Neural crest cell (in vitro differentiated cells): ENCODE measurements around the gene MANBA. TPM values are rescaled to one million over a fixed set of nuclear protein-coding genes. Genes with fewer than 3 reads are reported as not detected.
A peak's percentile ranks its signal among the peaks of the same experiment; 100 is the strongest.

Experiments
- DNase-seq: peaks from one replicate; pipeline ENCODE4 v3.0.0; 2021; ENCODE audit warnings: low read depth, mixed read lengths, low spot score
- H3K27ac Mint-ChIP-seq: one replicate; pipeline ENCODE4 v1.8.0; 2021; ENCODE audit warnings: mild to moderate bottlenecking, mixed read lengths; ENCODE audit not compliant: unreplicated experiment
- H3K27me3 Mint-ChIP-seq: 2 replicates; pipeline ENCODE4 v1.8.0; 2021; ENCODE audit warnings: low read depth, mild to moderate bottlenecking, mixed read lengths
- H3K36me3 Mint-ChIP-seq: 2 replicates; pipeline ENCODE4 v1.8.0; 2021; ENCODE audit warnings: low read depth, mild to moderate bottlenecking, mixed read lengths
- H3K4me1 Mint-ChIP-seq: 2 replicates; pipeline ENCODE4 v1.8.0; 2021; ENCODE audit warnings: mixed read lengths
- H3K4me3 Mint-ChIP-seq: one replicate; pipeline ENCODE4 v1.8.0; 2021; ENCODE audit warnings: mild to moderate bottlenecking, mixed read lengths
- H3K9me3 Mint-ChIP-seq: 2 replicates; pipeline ENCODE4 v1.8.0; 2021; ENCODE audit warnings: mixed read lengths
- total RNA-seq: library from RNA; stranded (reverse); gene quantifications from 2 replicates; pipeline ENCODE4 v1.2.1, GENCODE V29; 2021
- TF ChIP-seq, protein P1 (sequence below): fragments of 200-600 bp; sonication (generic); conservative IDR thresholded peaks from 2 replicates; pipeline ENCODE4 v1.5.0; 2021; ENCODE audit warnings: antibody characterized with exemption, mild to moderate bottlenecking

Gene MANBA
- total RNA-seq, 1 donor from 2014 or later: 18.4 TPM

DNA sequence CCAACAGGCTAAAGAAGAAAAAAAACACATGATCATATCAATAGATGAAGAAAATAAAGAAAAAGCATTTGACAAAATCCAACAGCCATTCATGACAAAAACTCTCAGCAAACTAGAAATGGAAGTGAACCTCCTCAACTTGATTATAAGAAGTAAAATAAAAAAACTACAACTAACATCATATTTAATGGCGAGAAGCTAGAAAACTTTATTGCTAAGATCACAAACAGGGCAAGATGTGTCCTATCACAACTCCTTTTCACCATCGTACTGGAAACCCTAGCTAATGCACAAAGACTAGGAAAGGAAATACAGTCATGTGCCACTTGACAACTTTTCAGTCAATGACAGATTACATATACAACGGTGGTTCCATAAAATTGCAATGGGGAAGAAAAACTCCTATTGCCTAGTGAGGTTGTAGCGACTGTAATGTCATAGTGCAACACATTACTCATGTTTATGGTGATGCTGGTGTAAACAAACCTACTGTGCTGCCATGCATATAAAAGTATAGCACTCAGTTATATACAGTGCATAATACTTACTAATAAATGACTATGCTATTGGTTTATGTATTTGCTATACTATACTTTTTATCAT is 12.1 kb upstream of the MANBA start:
- no peaks in the 10 kb centered on the region for H3K4me1 Mint-ChIP-seq
- H3K36me3 Mint-ChIP-seq: no peaks in the 10 kb centered on the region
- no peak for DNase-seq
- TF ChIP-seq, protein P1, sequence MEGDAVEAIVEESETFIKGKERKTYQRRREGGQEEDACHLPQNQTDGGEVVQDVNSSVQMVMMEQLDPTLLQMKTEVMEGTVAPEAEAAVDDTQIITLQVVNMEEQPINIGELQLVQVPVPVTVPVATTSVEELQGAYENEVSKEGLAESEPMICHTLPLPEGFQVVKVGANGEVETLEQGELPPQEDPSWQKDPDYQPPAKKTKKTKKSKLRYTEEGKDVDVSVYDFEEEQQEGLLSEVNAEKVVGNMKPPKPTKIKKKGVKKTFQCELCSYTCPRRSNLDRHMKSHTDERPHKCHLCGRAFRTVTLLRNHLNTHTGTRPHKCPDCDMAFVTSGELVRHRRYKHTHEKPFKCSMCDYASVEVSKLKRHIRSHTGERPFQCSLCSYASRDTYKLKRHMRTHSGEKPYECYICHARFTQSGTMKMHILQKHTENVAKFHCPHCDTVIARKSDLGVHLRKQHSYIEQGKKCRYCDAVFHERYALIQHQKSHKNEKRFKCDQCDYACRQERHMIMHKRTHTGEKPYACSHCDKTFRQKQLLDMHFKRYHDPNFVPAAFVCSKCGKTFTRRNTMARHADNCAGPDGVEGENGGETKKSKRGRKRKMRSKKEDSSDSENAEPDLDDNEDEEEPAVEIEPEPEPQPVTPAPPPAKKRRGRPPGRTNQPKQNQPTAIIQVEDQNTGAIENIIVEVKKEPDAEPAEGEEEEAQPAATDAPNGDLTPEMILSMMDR: no peak
- no peaks in the 10 kb centered on the region for H3K27me3 Mint-ChIP-seq
- H3K4me3 Mint-ChIP-seq: no peak overlapping the region
- peaks cover 7% of the 10 kb centered on the region for H3K9me3 Mint-ChIP-seq
- no peak overlapping the region for H3K27ac Mint-ChIP-seq

DNA sequence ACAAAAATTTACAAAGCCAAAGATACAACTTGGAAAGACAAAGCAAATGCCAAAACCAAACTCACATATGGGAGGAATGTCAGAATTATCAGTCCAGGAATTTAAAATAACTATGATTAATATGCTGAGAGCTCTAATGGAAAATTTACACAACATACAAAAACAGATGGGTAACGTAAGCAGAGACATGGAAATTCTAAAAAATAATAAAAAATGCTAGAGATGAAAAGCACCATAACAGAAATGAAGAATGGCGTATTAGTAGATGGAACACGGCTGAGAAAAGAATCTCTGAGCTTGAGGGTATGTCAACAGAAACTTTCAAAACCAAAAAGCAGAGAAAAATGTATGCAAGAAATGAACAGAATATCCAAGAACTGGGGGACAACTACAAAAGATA is 4.1 kb upstream of the MANBA start:
- Mint-ChIP-seq H3K27ac (no peak overlapping the region), H3K27me3 (peaks cover 2% of the 10 kb centered on the region), H3K4me1 (peaks cover 14% of the 10 kb centered on the region), H3K9me3 (no peaks in the 10 kb centered on the region), H3K4me3 (no peak overlapping the region), H3K36me3 (no peaks in the 10 kb centered on the region)
- no peak for DNase-seq
- TF ChIP-seq, protein P1: no peak

DNA sequence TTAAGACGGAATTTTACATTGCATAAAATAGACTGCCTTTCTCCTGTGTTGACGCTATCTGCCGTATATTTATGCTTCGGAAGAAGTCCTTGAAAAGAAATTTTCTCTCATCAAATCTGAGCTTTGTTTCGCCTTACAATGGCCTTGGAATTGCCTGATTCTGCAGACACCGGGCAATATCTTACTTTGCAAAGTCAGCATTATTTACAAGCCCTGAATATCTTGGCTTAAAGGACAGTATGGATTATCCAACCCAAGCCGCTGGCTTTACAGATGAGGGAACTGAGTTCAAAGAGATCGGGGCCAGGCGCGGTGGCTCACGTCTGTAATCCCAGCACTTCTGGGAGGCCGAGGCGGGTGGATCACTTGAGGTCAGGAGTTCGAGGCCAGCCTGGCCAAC is 1.1 kb upstream of the MANBA start:
- TF ChIP-seq, protein P1: no peak
- Mint-ChIP-seq H3K36me3 (peaks cover 2% of the 10 kb centered on the region), H3K9me3 (no peaks in the 10 kb centered on the region), H3K27me3 (peaks cover 5% of the 10 kb centered on the region), H3K4me3 (peak overlapping the region; percentile 98), H3K27ac (no peak overlapping the region), H3K4me1 (peaks cover 24% of the 10 kb centered on the region)
- no peak for DNase-seq

DNA sequence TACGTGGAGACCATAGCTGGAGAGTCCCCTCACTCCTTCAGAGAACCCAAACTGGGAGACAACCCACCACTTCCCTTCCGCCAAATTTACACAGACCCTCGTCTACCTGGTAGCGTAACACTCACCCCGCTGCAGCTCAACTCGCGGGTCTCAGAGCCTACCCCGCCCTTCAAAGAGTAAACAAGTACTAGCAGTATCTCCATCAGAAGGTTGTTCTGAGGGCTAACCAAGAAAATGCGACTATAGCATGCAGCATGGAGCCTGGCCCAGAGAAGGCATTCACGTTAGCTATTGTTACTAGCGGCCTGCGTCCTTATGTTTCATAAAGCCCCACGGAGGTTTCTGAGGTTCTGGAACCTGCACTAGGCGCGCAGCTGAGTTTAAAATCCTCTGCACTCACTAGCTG is 531 bp upstream of the MANBA start:
- H3K36me3 Mint-ChIP-seq: peaks cover 2% of the 10 kb centered on the region
- peak overlapping the region; percentile 87 for H3K27ac Mint-ChIP-seq
- peaks cover 5% of the 10 kb centered on the region for H3K27me3 Mint-ChIP-seq
- no peak for DNase-seq
- TF ChIP-seq, protein P1: no peak
- peak overlapping the region; percentile 98 for H3K4me3 Mint-ChIP-seq
- no peaks in the 10 kb centered on the region for H3K9me3 Mint-ChIP-seq
- H3K4me1 Mint-ChIP-seq: peaks cover 24% of the 10 kb centered on the region

DNA sequence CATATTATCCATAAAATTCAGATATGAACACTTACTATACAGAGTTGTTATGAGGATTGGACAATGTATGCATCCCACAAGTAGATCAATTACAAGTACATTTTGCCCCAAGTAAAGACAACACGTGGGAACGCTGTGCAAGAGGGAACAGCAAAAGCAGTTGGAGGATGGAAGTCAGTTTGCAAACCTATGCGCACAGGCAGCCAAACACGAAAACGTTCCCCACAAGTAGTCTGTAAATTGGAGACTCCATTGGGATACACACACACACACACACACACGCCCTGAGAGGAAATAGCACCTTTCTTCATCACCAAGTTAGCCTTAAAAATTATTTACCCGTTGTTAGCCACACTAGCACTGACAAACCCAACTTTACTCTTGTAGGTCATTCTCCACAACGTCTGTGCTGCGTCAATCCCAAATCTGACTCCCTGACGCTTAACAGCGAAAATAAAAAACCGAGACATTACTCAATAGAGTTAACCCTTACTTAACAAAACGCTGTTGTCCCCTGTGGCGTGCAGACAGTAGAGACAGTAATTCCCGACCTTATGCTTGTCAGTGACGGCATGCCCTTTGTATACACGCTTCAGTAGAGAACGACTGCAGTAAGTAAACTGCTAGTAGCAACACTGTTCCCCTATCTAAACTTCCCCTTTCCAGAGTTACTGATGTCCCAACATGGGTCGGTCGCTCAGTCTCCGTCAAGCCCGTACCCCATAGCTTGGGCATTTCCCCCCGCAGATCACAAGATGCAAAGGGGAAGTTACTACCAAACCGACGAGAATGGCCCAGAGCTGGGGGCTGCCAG is 730 bp downstream of the MANBA start:
- Mint-ChIP-seq H3K27ac (peak overlapping the region; percentile 93), H3K9me3 (no peaks in the 10 kb centered on the region), H3K27me3 (peaks cover 5% of the 10 kb centered on the region), H3K4me1 (peaks cover 24% of the 10 kb centered on the region), H3K36me3 (peaks cover 2% of the 10 kb centered on the region), H3K4me3 (peak overlapping the region; percentile 98)
- TF ChIP-seq, protein P1: no peak
- no peak for DNase-seq
